ENCODE measurements around the gene JUN. TPM values are rescaled to one million over a fixed set of nuclear protein-coding genes. Genes with fewer than 3 reads are reported as not detected.

JUN gene
- polyA plus RNA-seq, 1 experiment: 23.4 TPM

- Histone ChIP-seq H3K4me3 (ENCODE audit: low read depth, low read length) (no peak overlapping the region), H3K27me3 (ENCODE audit: control insufficient read depth, insufficient read depth, low read length) (no peaks in the 10 kb centered on the region), H3K36me3 (ENCODE audit: control insufficient read depth, insufficient read depth, low read length) (no peaks in the 10 kb centered on the region)
- ChIA-PET POLR2A (no interaction called here), CTCF (interaction anchor here (0.5 to 0.8 kb wide), 2 partner anchors 8 to 15 kb away, joined by 3 read pairs; no protein-coding TSS in a partner anchor)
- no peak for TF ChIP-seq CTCF (IDR thresholded peaks at IDR 0.05; ENCODE audit: insufficient read depth, low read depth, low read length)
- DNase-seq (ENCODE audit: low read depth): no peak
Observed at GRCh38 chr1:58748666-58749065, 35.2 kb downstream of the JUN start.

- ChIA-PET POLR2A (interaction anchor here (0.6 kb wide), 1 partner anchor 858 kb away, joined by 3 read pairs; no protein-coding TSS in a partner anchor), CTCF (interaction anchor here (3.6 kb wide), 1 partner anchor 21 kb away, joined by 20 read pairs; no protein-coding TSS in a partner anchor)
- Histone ChIP-seq H3K36me3 (ENCODE audit: control insufficient read depth, insufficient read depth, low read length) (no peaks in the 10 kb centered on the region), H3K4me3 (ENCODE audit: low read depth, low read length) (no peak overlapping the region), H3K27me3 (ENCODE audit: control insufficient read depth, insufficient read depth, low read length) (no peaks in the 10 kb centered on the region)
- no peak for DNase-seq (ENCODE audit: low read depth)
- TF ChIP-seq CTCF (IDR thresholded peaks at IDR 0.05; ENCODE audit: insufficient read depth, low read depth, low read length): no peak
Observed at GRCh38 chr1:58746757-58747156, 37.1 kb downstream of the JUN start.

- H3K4me3 ChIP-seq (ENCODE audit: low read depth, low read length): no peak overlapping the region
- no peaks in the 10 kb centered on the region for H3K27me3 ChIP-seq (ENCODE audit: control insufficient read depth, insufficient read depth, low read length)
- ChIA-PET POLR2A (no interaction called here), CTCF (interaction anchor here (2.3 to 3.6 kb wide), 2 partner anchors 21 to 953 kb away, joined by 8 to 20 read pairs; no protein-coding TSS in a partner anchor)
- no peak for DNase-seq (ENCODE audit: low read depth)
- H3K36me3 ChIP-seq (ENCODE audit: control insufficient read depth, insufficient read depth, low read length): no peaks in the 10 kb centered on the region
- TF ChIP-seq CTCF (IDR thresholded peaks at IDR 0.05; ENCODE audit: insufficient read depth, low read depth, low read length): no peak
Observed at GRCh38 chr1:58746182-58746581, 37.7 kb downstream of the JUN start.

- Histone ChIP-seq H3K36me3 (ENCODE audit: control insufficient read depth, insufficient read depth, low read length) (no peaks in the 10 kb centered on the region), H3K27me3 (ENCODE audit: control insufficient read depth, insufficient read depth, low read length) (no peaks in the 10 kb centered on the region), H3K4me3 (ENCODE audit: low read depth, low read length) (no peak overlapping the region)
- no peak for DNase-seq (ENCODE audit: low read depth)
- TF ChIP-seq CTCF (IDR thresholded peaks at IDR 0.05; ENCODE audit: insufficient read depth, low read depth, low read length): no peak
- CTCF ChIA-PET: interaction anchor here (0.8 to 3.6 kb wide), 3 partner anchors 22 to 954 kb away, joined by 3 to 20 read pairs (median 8); no protein-coding TSS in a partner anchor
- POLR2A ChIA-PET: no interaction called here
Observed at GRCh38 chr1:58745666-58746065, 38.2 kb downstream of the JUN start.

- ChIA-PET CTCF (interaction anchor here (0.8 to 3.6 kb wide), 3 partner anchors 23 to 954 kb away, joined by 3 to 20 read pairs (median 8); no protein-coding TSS in a partner anchor), POLR2A (no interaction called here)
- no peaks in the 10 kb centered on the region for H3K27me3 ChIP-seq (ENCODE audit: control insufficient read depth, insufficient read depth, low read length)
- TF ChIP-seq CTCF (IDR thresholded peaks at IDR 0.05; ENCODE audit: insufficient read depth, low read depth, low read length): no peak
- DNase-seq (ENCODE audit: low read depth): no peak
- no peaks in the 10 kb centered on the region for H3K36me3 ChIP-seq (ENCODE audit: control insufficient read depth, insufficient read depth, low read length)
- no peak overlapping the region for H3K4me3 ChIP-seq (ENCODE audit: low read depth, low read length)
Observed at GRCh38 chr1:58745117-58745516, 38.7 kb downstream of the JUN start.
